Spleen (tissue), 11 donors: ENCODE measurements around the gene B4GALNT2. TPM values are rescaled to one million over a fixed set of nuclear protein-coding genes. Genes with fewer than 3 reads are reported as not detected.

Experiments
- DNase-seq: peaks from one replicate; pipeline ENCODE4 v3.0.0-alpha.2; 2020
- H3K27ac ChIP-seq, 8 donors: fragments of 200-600 bp; sonication (generic) in 7 of 8; 1 replicate in 4 of 8; 2 replicates in 4 of 8; pipeline versions ENCODE4 v1.5.0 to v1.8.0; 2016 to 2021; ENCODE audit warnings: inconsistent platforms in 4 of 8, mild to moderate bottlenecking in 4 of 8, moderate library complexity in 1 of 8
- H3K27me3 ChIP-seq, 7 donors: fragments of 200-600 bp; sonication (generic) in 6 of 7; replicated peaks in 1 of 7; 1 replicate in 4 of 7; 2 replicates in 3 of 7; pipeline versions ENCODE4 v1.5.0 to v1.8.0; 2016 to 2021; ENCODE audit warnings: inconsistent platforms in 3 of 7, mild to moderate bottlenecking in 1 of 7
- H3K36me3 ChIP-seq, 6 donors: fragments of 200-600 bp; sonication (generic) in 5 of 6; 1 replicate in 4 of 6; 2 replicates in 2 of 6; pipeline versions ENCODE4 v1.5.0 to v1.8.0; 2016 to 2021; ENCODE audit warnings: inconsistent platforms in 2 of 6
- H3K4me1 ChIP-seq, 6 donors: fragments of 200-600 bp; sonication (generic) in 5 of 6; 1 replicate in 3 of 6; 2 replicates in 3 of 6; pipeline versions ENCODE4 v1.5.0 to v1.8.0; 2016 to 2021; ENCODE audit warnings: inconsistent platforms in 3 of 6
- H3K4me3 ChIP-seq, 8 donors: fragments of 200-600 bp; sonication (generic) in 7 of 8; 1 replicate in 4 of 8; 2 replicates in 4 of 8; pipeline versions ENCODE4 v1.5.0 to v1.8.0; 2016 to 2021; ENCODE audit warnings: inconsistent platforms in 4 of 8, mild to moderate bottlenecking in 4 of 8, moderate library complexity in 2 of 8
- H3K9me3 ChIP-seq, 8 donors: fragments of 200-600 bp; sonication (generic) in 7 of 8; 1 replicate in 4 of 8; 2 replicates in 4 of 8; pipeline versions ENCODE4 v1.5.0 to v1.8.0; 2016 to 2021; ENCODE audit warnings: inconsistent platforms in 4 of 8
- POLR2A ChIP-seq, 3 donors: fragments of 450-650 bp; IDR thresholded peaks; one replicate each; pipeline ENCODE4 v1.5.1; 2017; ENCODE audit warnings: antibody characterized with exemption in 3 of 3, mild to moderate bottlenecking in 1 of 3
- POLR2AphosphoS5 ChIP-seq, 3 donors: sonication (generic); formaldehyde crosslinking; IDR thresholded peaks; one replicate each; pipeline ENCODE4 v1.5.1; 2017; ENCODE audit warnings: antibody characterized with exemption in 3 of 3
- WGBS, 5 donors: extraction: QIAGEN DNeasy Blood & Tissue Kit in 3 of 5; methylation state at CpG; one replicate each; pipeline versions ENCODE4 v1.1.5 to v1.1.7; 2013 to 2018; 5-methylcytosine and 5-hydroxymethylcytosine counted together
- intact Hi-C: fragments of 100-400 bp; cut with DNase I; formaldehyde crosslinking; loops from one replicate; pipeline ENCODE4 v1.15.0; 2023; ENCODE audit warnings: low total_unique reads
- polyA plus RNA-seq, 3 donors: library from polyadenylated mRNA; stranded (reverse); fragments of 200-250 nt; gene quantifications; one replicate each; pipeline ENCODE4 v1.2.1, GENCODE V29; 2013
- total RNA-seq, 7 donors: library from RNA; depleted of rRNA in 3 of 7; stranded (reverse); fragments of >200 nt in 3 of 7; fragmentation: NEBNext Ultra II Directional in 4 of 7; extraction: Animal tissue kit (Norgen Biotek cat#: 25700) in 4 of 7; gene quantifications; one replicate each; pipeline versions ENCODE4 v1.1.0 to v1.2.1, GENCODE V29; 2016 to 2021
- TF ChIP-seq, protein P1 (sequence below), 11 experiments: fragments of 200-600 bp in 7 of 11; fragments of 450-650 bp in 4 of 11; sonication (generic) in 4 of 11; IDR thresholded peaks in 8 of 11; conservative IDR thresholded peaks in 3 of 11; 1 replicate in 7 of 11; 2 replicates in 4 of 11; pipeline versions ENCODE4 v1.4.0 to v1.8.0; 2016 to 2021; ENCODE audit warnings: antibody characterized with exemption in 11 of 11, inconsistent platforms in 4 of 11, mild to moderate bottlenecking in 1 of 11
- donor health status: healthy with polysubstance abuse.
- donor health status: DM: no; HTN: no; CAD: no; lungs with moderate emphysema.
- donor health status: DM: no; HTN: no; CAD: no.
- donor health status: Bipolar disorder and iron deficiency.
- donor health status: healthy.
- donor health status: DM: no; HTN: no; CAD: no.
- donor health status: DM: yes; HTN: yes; CAD: no.

B4GALNT2 gene
- total and polyA plus RNA-seq, 10 donors: 0.10 to 0.21 (median 0.18) TPM; not detected in 6

DNA sequence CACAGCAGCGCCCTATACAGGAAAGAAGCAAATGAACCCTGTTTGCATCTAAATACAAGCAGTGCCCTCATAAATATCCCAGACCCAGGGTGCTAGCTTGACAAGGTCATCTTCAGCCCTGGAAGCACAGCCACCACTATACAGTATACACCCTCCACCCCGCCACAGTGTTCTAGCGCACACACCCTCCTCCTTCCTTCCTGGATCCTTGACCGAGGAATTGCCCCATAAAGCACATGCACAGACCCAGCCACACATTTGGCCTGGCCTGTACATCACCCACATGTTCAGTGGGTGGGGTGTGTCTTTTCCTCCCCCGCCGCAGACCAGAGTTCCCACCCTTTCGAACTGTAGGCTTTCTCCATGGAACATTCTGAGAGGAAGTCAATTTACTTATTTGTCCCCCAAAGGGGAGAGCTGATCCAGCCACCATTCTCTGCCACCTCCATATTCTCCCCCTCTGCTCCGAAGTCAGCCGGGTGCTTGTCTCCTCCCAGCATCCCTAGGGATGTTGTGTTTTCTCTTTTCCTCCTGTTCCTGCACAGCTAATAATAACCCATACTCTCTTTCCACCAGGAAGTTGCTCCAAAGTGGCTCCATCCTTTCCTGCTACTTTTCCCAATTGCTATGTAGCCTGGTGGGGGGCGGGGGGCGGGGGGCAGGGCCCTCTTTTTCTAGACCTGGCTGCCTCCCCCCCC, 84.5 kb downstream of the B4GALNT2 start:
- 27 to 45% (median 31%) methylated on average over 11 of the region's 11 CpGs for WGBS, 5 donors
- Histone ChIP-seq H3K4me3 (peak overlapping the region in 5 of 8 donors; percentile 10 to 88 (median 13)), H3K4me1 (peaks cover 73 to 99% (median 86%) of the 10 kb centered on the region in 6 donors), H3K36me3 (peaks cover 0 to 80% (median 22%) of the 10 kb centered on the region in 6 donors), H3K27ac (peak overlapping the region; percentile 68 to 94 (median 87)), H3K9me3 (no peaks in the 10 kb centered on the region), H3K27me3 (no peaks in the 10 kb centered on the region)
- intact Hi-C loops: no loop called here
- peak in 2 of 3 donors; percentile 74 to 88 for TF ChIP-seq POLR2AphosphoS5 (IDR thresholded peaks at IDR 0.05)
- TF ChIP-seq, protein P1, sequence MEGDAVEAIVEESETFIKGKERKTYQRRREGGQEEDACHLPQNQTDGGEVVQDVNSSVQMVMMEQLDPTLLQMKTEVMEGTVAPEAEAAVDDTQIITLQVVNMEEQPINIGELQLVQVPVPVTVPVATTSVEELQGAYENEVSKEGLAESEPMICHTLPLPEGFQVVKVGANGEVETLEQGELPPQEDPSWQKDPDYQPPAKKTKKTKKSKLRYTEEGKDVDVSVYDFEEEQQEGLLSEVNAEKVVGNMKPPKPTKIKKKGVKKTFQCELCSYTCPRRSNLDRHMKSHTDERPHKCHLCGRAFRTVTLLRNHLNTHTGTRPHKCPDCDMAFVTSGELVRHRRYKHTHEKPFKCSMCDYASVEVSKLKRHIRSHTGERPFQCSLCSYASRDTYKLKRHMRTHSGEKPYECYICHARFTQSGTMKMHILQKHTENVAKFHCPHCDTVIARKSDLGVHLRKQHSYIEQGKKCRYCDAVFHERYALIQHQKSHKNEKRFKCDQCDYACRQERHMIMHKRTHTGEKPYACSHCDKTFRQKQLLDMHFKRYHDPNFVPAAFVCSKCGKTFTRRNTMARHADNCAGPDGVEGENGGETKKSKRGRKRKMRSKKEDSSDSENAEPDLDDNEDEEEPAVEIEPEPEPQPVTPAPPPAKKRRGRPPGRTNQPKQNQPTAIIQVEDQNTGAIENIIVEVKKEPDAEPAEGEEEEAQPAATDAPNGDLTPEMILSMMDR (IDR thresholded peaks at IDR 0.05 in 8 of 11, conservative IDR thresholded peaks at IDR 0.05 in 3 of 11): no peak
- peak; percentile 87 for DNase-seq

GRCh38 chr17:49217651-49218413, 85.3 kb downstream of the B4GALNT2 start:
- peak overlapping the region; percentile 60 to 94 (median 87) for H3K27ac ChIP-seq
- TF ChIP-seq, protein P1 (IDR thresholded peaks at IDR 0.05 in 8 of 11, conservative IDR thresholded peaks at IDR 0.05 in 3 of 11): peak in 1 of 11 experiments; percentile 18
- no peak for TF ChIP-seq POLR2A (IDR thresholded peaks at IDR 0.05)
- TF ChIP-seq POLR2AphosphoS5 (IDR thresholded peaks at IDR 0.05): peak; percentile 87 to 95 (median 93)
- peaks cover 0 to 85% (median 28%) of the 10 kb centered on the region in 6 donors for H3K36me3 ChIP-seq
- H3K4me3 ChIP-seq: peak overlapping the region in 5 of 8 donors; percentile 10 to 88 (median 13)
- intact Hi-C loops: no loop called here
- DNase-seq: peak; percentile 93
- no peaks in the 10 kb centered on the region for H3K9me3 ChIP-seq
- H3K4me1 ChIP-seq: peaks cover 73 to 99% (median 83%) of the 10 kb centered on the region in 6 donors
- WGBS, 5 donors: 33 to 42% (median 34%) methylated on average over 17 of the region's 17 CpGs
- peaks cover 0 to under 1% (median 0%) of the 10 kb centered on the region in 7 donors for H3K27me3 ChIP-seq

GRCh38 chr17:49218941-49219913, 86.7 kb downstream of the B4GALNT2 start:
- no peaks in the 10 kb centered on the region for H3K9me3 ChIP-seq
- H3K4me3 ChIP-seq: peak overlapping the region in 2 of 8 donors; percentile 9 to 88
- intact Hi-C loops: no loop called here
- H3K27ac ChIP-seq: peak overlapping the region; percentile 60 to 94 (median 87)
- peaks cover 75 to 99% (median 83%) of the 10 kb centered on the region in 6 donors for H3K4me1 ChIP-seq
- H3K27me3 ChIP-seq: peaks cover 0 to 15% (median 6%) of the 10 kb centered on the region in 7 donors
- TF ChIP-seq POLR2A (IDR thresholded peaks at IDR 0.05) (peak in 1 of 3 donors; percentile 7), POLR2AphosphoS5 (IDR thresholded peaks at IDR 0.05) (peak; percentile 65 to 71 (median 66))
- TF ChIP-seq, protein P1 (IDR thresholded peaks at IDR 0.05 in 8 of 11, conservative IDR thresholded peaks at IDR 0.05 in 3 of 11): peak in 9 of 11 experiments; percentile 6 to 50 (median 42)
- 30 to 48% (median 30%) methylated on average over 34 to 37 of the region's 37 CpGs for WGBS, 5 donors
- peak; percentile 92 for DNase-seq
- peaks cover 0 to 87% (median 29%) of the 10 kb centered on the region in 6 donors for H3K36me3 ChIP-seq
